ENCODE data around the gene CDC42BPA. TPM values are rescaled to one million over a fixed set of nuclear protein-coding genes. Genes with fewer than 3 reads are reported as not detected.

CDC42BPA gene
- total RNA-seq, 1 experiment from 2014 or later = 32.0 TPM

- no peaks in the 10 kb centered on the region for H3K9me2 ChIP-seq (replicated peaks; ENCODE audit: low read length)
- no peaks in the 10 kb centered on the region for H3K4me1 ChIP-seq (ENCODE audit: insufficient read depth, low read length)
- no peak overlapping the region for H3K4me3 ChIP-seq (ENCODE audit: low read length)
- BruUV-seq (replicated peaks) = no TSS peak
- no peaks in the 10 kb centered on the region for H3K27me3 ChIP-seq (ENCODE audit: low read length)
- TF ChIP-seq, protein P1, sequence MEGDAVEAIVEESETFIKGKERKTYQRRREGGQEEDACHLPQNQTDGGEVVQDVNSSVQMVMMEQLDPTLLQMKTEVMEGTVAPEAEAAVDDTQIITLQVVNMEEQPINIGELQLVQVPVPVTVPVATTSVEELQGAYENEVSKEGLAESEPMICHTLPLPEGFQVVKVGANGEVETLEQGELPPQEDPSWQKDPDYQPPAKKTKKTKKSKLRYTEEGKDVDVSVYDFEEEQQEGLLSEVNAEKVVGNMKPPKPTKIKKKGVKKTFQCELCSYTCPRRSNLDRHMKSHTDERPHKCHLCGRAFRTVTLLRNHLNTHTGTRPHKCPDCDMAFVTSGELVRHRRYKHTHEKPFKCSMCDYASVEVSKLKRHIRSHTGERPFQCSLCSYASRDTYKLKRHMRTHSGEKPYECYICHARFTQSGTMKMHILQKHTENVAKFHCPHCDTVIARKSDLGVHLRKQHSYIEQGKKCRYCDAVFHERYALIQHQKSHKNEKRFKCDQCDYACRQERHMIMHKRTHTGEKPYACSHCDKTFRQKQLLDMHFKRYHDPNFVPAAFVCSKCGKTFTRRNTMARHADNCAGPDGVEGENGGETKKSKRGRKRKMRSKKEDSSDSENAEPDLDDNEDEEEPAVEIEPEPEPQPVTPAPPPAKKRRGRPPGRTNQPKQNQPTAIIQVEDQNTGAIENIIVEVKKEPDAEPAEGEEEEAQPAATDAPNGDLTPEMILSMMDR (conservative IDR thresholded peaks at IDR 0.05; ENCODE audit: low read depth, low read length) = no peak
- no peak for TF ChIP-seq EZH2phosphoT487 (IDR thresholded peaks at IDR 0.05; ENCODE audit: borderline replicate concordance, low read length)
- no peak for TF ChIP-seq EZH2 (IDR thresholded peaks at IDR 0.05; ENCODE audit: low read length, unreplicated experiment)
- H3K36me3 ChIP-seq (ENCODE audit: low read depth, low read length) = no peaks in the 10 kb centered on the region
- POLR2A ChIA-PET (ENCODE audit: unreplicated experiment) = interaction anchor here (0.5 kb wide), 1 partner anchor 8 kb away, joined by 3 read pairs; no protein-coding TSS in a partner anchor
- DNase-seq (no peak), ATAC-seq (no peak)
- intact Hi-C loops (cut with micrococcal nuclease) = no loop called here
- no peak overlapping the region for H3K9ac ChIP-seq (ENCODE audit: low read length)
- CTCF ChIA-PET = no interaction called here
- H3F3A ChIP-seq (ENCODE audit: low read length, unreplicated experiment) = no peaks in the 10 kb centered on the region
- H3K79me2 ChIP-seq (ENCODE audit: low read length) = no peaks in the 10 kb centered on the region
- H2AFZ ChIP-seq (ENCODE audit: low read length) = no peak overlapping the region
- H4K20me1 ChIP-seq (ENCODE audit: low read length) = no peaks in the 10 kb centered on the region
- no peak overlapping the region for H3K4me2 ChIP-seq (ENCODE audit: low read length)
- H3K27ac ChIP-seq (ENCODE audit: low read length) = no peak overlapping the region
- no peaks in the 10 kb centered on the region for H3K9me3 ChIP-seq (ENCODE audit: low read length)
These were observed 150.8 kb downstream of the CDC42BPA start for GRCh38 chr1:227167276-227168101.

GRCh38 chr1:227166559-227166958, 151.7 kb downstream of the CDC42BPA start:
- H3K36me3 ChIP-seq (ENCODE audit: low read depth, low read length) = no peaks in the 10 kb centered on the region
- H4K20me1 ChIP-seq (ENCODE audit: low read length) = no peaks in the 10 kb centered on the region
- no peaks in the 10 kb centered on the region for H3K79me2 ChIP-seq (ENCODE audit: low read length)
- no peaks in the 10 kb centered on the region for H3K9me2 ChIP-seq (replicated peaks; ENCODE audit: low read length)
- no peaks in the 10 kb centered on the region for H3F3A ChIP-seq (ENCODE audit: low read length, unreplicated experiment)
- intact Hi-C loops (cut with micrococcal nuclease) = no loop called here
- H3K9me3 ChIP-seq (ENCODE audit: low read length) = no peaks in the 10 kb centered on the region
- no peak overlapping the region for H3K27ac ChIP-seq (ENCODE audit: low read length)
- ChIA-PET POLR2A (ENCODE audit: unreplicated experiment) (no interaction called here), CTCF (no interaction called here)
- H3K4me3 ChIP-seq (ENCODE audit: low read length) = no peak overlapping the region
- H3K4me2 ChIP-seq (ENCODE audit: low read length) = no peak overlapping the region
- no TSS peak for BruUV-seq (replicated peaks)
- no peak overlapping the region for H3K9ac ChIP-seq (ENCODE audit: low read length)
- ATAC-seq = no peak
- H3K4me1 ChIP-seq (ENCODE audit: insufficient read depth, low read length) = no peaks in the 10 kb centered on the region
- no peak overlapping the region for H2AFZ ChIP-seq (ENCODE audit: low read length)
- TF ChIP-seq EZH2 (IDR thresholded peaks at IDR 0.05; ENCODE audit: low read length, unreplicated experiment) (no peak), EZH2phosphoT487 (IDR thresholded peaks at IDR 0.05; ENCODE audit: borderline replicate concordance, low read length) (no peak)
- TF ChIP-seq, protein P1 (conservative IDR thresholded peaks at IDR 0.05; ENCODE audit: low read depth, low read length) = no peak
- H3K27me3 ChIP-seq (ENCODE audit: low read length) = no peaks in the 10 kb centered on the region
- DNase-seq = no peak

GRCh38 chr1:227161470-227161869, 156.8 kb downstream of the CDC42BPA start:
- ATAC-seq (no peak), DNase-seq (no peak)
- Histone ChIP-seq H3K4me3 (ENCODE audit: low read length) (no peak overlapping the region), H4K20me1 (ENCODE audit: low read length) (no peaks in the 10 kb centered on the region), H3K4me1 (ENCODE audit: insufficient read depth, low read length) (no peaks in the 10 kb centered on the region), H3K9me2 (replicated peaks; ENCODE audit: low read length) (no peaks in the 10 kb centered on the region), H3K9me3 (ENCODE audit: low read length) (no peaks in the 10 kb centered on the region), H3K79me2 (ENCODE audit: low read length) (no peaks in the 10 kb centered on the region), H3K36me3 (ENCODE audit: low read depth, low read length) (0 out of 2 replicates have a peak, but pooled peaks cover 4% of the 10 kb centered on the region), H3K4me2 (ENCODE audit: low read length) (no peak overlapping the region), H3K27me3 (ENCODE audit: low read length) (no peaks in the 10 kb centered on the region), H2AFZ (ENCODE audit: low read length) (no peak overlapping the region), H3K27ac (ENCODE audit: low read length) (no peak overlapping the region), H3K9ac (ENCODE audit: low read length) (no peak overlapping the region), H3F3A (ENCODE audit: low read length, unreplicated experiment) (no peaks in the 10 kb centered on the region)
- ChIA-PET POLR2A (ENCODE audit: unreplicated experiment) (interaction anchor here (0.6 kb wide), 1 partner anchor 9 kb away, joined by 17 read pairs; no protein-coding TSS in a partner anchor), CTCF (interaction anchor here (0.5 kb wide), 1 partner anchor 27 kb away, joined by 3 read pairs; no protein-coding TSS in a partner anchor)
- intact Hi-C loops (cut with micrococcal nuclease) = no loop called here
- no TSS peak for BruUV-seq (replicated peaks)
- no peak for TF ChIP-seq EZH2 (IDR thresholded peaks at IDR 0.05; ENCODE audit: low read length, unreplicated experiment)
- TF ChIP-seq, protein P1 (conservative IDR thresholded peaks at IDR 0.05; ENCODE audit: low read depth, low read length) = no peak
- TF ChIP-seq EZH2phosphoT487 (IDR thresholded peaks at IDR 0.05; ENCODE audit: borderline replicate concordance, low read length) = no peak
